IMR-90 (cell line): ENCODE measurements around the gene MAB21L2. TPM values are rescaled to one million over a fixed set of nuclear protein-coding genes. Genes with fewer than 3 reads are reported as not detected.
"Not testable (repeated sequence)": the region's sequence is repeated elsewhere in the genome, so short reads cannot be mapped to it uniquely, and the experiment has no call there.

ENCODE experiments used
- ATAC-seq: fragments of 200-7000 bp; cut with Tn5 transposase; 2 replicates; pipeline ENCODE4 v1.9.1; 2020; ENCODE audit warnings: low read depth, mild to moderate bottlenecking, moderate library complexity
- BruUV-seq: library from RNA; stranded (reverse); fragments of 400-500 nt; replicated peaks from 2 replicates; lab custom pipeline; 2021; lab: Mats Ljungman, UMichigan
- CTCF ChIA-PET: fragments of 300-600 bp; formaldehyde crosslinking; extraction: SDS; loops from one replicate; lab custom pipeline; 2021; ENCODE audit warnings: antibody characterized with exemption; lab: Yijun Ruan, JAX
- POLR2A ChIA-PET: fragments of 300-600 bp; sonication (Branson Sonifier 250); formaldehyde crosslinking; loops from one replicate; lab custom pipeline; 2022; ENCODE audit warnings: antibody characterized with exemption; ENCODE audit not compliant: unreplicated experiment; lab: Charles Lee
- DNase-seq: peaks from one replicate; pipeline ENCODE4 v3.0.0; 2013
- H2AFZ ChIP-seq: replicated peaks from 2 replicates; pipeline ENCODE3; 2013; ENCODE audit warnings: low read length, mild to moderate bottlenecking; ENCODE audit not compliant: poor library complexity
- H2AK5ac ChIP-seq: 2 replicates; pipeline ENCODE4 v1.6.1; 2013; ENCODE audit warnings: low read depth, low read length, inconsistent platforms
- H2AK9ac ChIP-seq: replicated peaks from 2 replicates; pipeline ENCODE3; 2013; ENCODE audit warnings: mild to moderate bottlenecking, low read depth, low read length, moderate library complexity; ENCODE audit not compliant: poor library complexity
- H2BK120ac ChIP-seq: 2 replicates; pipeline ENCODE4 v1.6.1; 2013; ENCODE audit warnings: low read depth, low read length, inconsistent platforms
- H2BK15ac ChIP-seq: 3 replicates; pipeline ENCODE4 v1.6.1; 2013; ENCODE audit warnings: low read depth, low read length, inconsistent platforms
- H2BK20ac ChIP-seq: 2 replicates; pipeline ENCODE4 v1.6.1; 2013; ENCODE audit warnings: low read depth, mild to moderate bottlenecking, inconsistent platforms, low read length, moderate library complexity
- H2BK5ac ChIP-seq: 2 replicates; pipeline ENCODE4 v1.6.1; 2013; ENCODE audit warnings: mild to moderate bottlenecking, low read depth, low read length, inconsistent platforms; ENCODE audit not compliant: poor library complexity, severe bottlenecking
- H3K14ac ChIP-seq: replicated peaks from 2 replicates; pipeline ENCODE4 v1.6.1; 2013; ENCODE audit warnings: low read depth, low read length, inconsistent platforms
- H3K18ac ChIP-seq: 2 replicates; pipeline ENCODE4 v1.6.1; 2013; ENCODE audit warnings: low read depth, low read length, control low read depth
- H3K23ac ChIP-seq: 2 replicates; pipeline ENCODE4 v1.6.1; 2013; ENCODE audit warnings: low read depth, low read length, inconsistent platforms
- H3K27ac ChIP-seq: 2 replicates; pipeline ENCODE4 v1.5.1; 2013; ENCODE audit warnings: mild to moderate bottlenecking, control low read depth, low read length; ENCODE audit not compliant: insufficient read depth
- H3K27me3 ChIP-seq: 2 replicates; pipeline ENCODE4 v1.6.1; 2013; ENCODE audit warnings: low read length; ENCODE audit not compliant: control insufficient read depth, insufficient read depth
- H3K36me3 ChIP-seq: 2 replicates; pipeline ENCODE4 v1.6.1; 2013; ENCODE audit warnings: low read length, mixed read lengths; ENCODE audit not compliant: control insufficient read depth, insufficient read depth
- H3K4ac ChIP-seq: 2 replicates; pipeline ENCODE4 v1.6.1; 2013; ENCODE audit warnings: low read depth, low read length, inconsistent platforms
- H3K4me1 ChIP-seq: 2 replicates; pipeline ENCODE4 v1.6.1; 2013; ENCODE audit warnings: low read length, mixed read lengths; ENCODE audit not compliant: control insufficient read depth, insufficient read depth
- H3K4me2 ChIP-seq: 2 replicates; pipeline ENCODE4 v1.6.1; 2013; ENCODE audit warnings: low read depth, mild to moderate bottlenecking, control low read depth, low read length, moderate library complexity
- H3K4me3 ChIP-seq: 2 replicates; pipeline ENCODE4 v1.5.1; 2013; ENCODE audit warnings: low read depth, mild to moderate bottlenecking, control low read depth, low read length, moderate library complexity; ENCODE audit not compliant: insufficient read depth
- H3K56ac ChIP-seq: 2 replicates; pipeline ENCODE4 v1.6.1; 2013; ENCODE audit warnings: low read length, inconsistent platforms; ENCODE audit not compliant: insufficient read depth; ENCODE audit errors: extremely low read depth
- H3K79me1 ChIP-seq, 2 experiments: 2 replicates each; pipeline ENCODE4 v1.6.1; 2013; ENCODE audit warnings: low read length in 2 of 2, inconsistent platforms in 1 of 2, low read depth in 1 of 2
- H3K9ac ChIP-seq: 2 replicates; pipeline ENCODE4 v1.6.1; 2013; ENCODE audit warnings: low read depth, low read length, control low read depth
- H3K9me1 ChIP-seq: 2 replicates; pipeline ENCODE4 v1.6.1; 2013; ENCODE audit warnings: low read length, inconsistent platforms; ENCODE audit not compliant: insufficient read depth
- H3K9me3 ChIP-seq: 2 replicates; pipeline ENCODE4 v1.6.1; 2013; ENCODE audit warnings: low read length; ENCODE audit not compliant: control insufficient read depth, insufficient read depth
- H4K20me1 ChIP-seq: 2 replicates; pipeline ENCODE4 v1.6.1; 2013; ENCODE audit warnings: low read length, inconsistent platforms; ENCODE audit not compliant: insufficient read depth
- H4K5ac ChIP-seq: 2 replicates; pipeline ENCODE4 v1.6.1; 2013; ENCODE audit warnings: mild to moderate bottlenecking, low read depth, low read length, control low read depth
- H4K8ac ChIP-seq, 2 experiments: 2 replicates each; pipeline ENCODE4 v1.6.1; 2013; ENCODE audit warnings: low read depth in 2 of 2, low read length in 2 of 2, control low read depth in 1 of 2, inconsistent platforms in 1 of 2
- H4K91ac ChIP-seq: 2 replicates; pipeline ENCODE4 v1.6.1; 2013; ENCODE audit warnings: low read depth, low read length, inconsistent platforms; ENCODE audit not compliant: insufficient read depth
- CHD1 ChIP-seq: IDR thresholded peaks from 2 replicates; pipeline ENCODE4 v1.6.1; 2012; ENCODE audit warnings: low read depth, low read length, improper control_type of control experiment
- WGBS, 2 experiments: methylation state at CpG; one replicate each; pipeline versions ENCODE4 v1.1.5 to v1.1.7; 2013; ENCODE audit warnings: missing lambda C conversion rate in 2 of 2; ENCODE audit not compliant: insufficient read length in 1 of 2; ENCODE audit errors: extremely low coverage in 2 of 2; 5-methylcytosine and 5-hydroxymethylcytosine counted together
- dilution Hi-C: fragments of 300-500 bp; cut with HindIII; formaldehyde crosslinking; loops from one replicate; pipeline ENCODE4 v1.14.3; 2018; ENCODE audit warnings: low sequenced_read_pairs; ENCODE audit not compliant: unreplicated experiment
- in situ Hi-C: fragments of 300-500 bp; cut with MboI; formaldehyde crosslinking; loops from 3 replicates; pipeline ENCODE4 v1.14.3; 2019; ENCODE audit warnings: low sequenced_read_pairs, inconsistent platforms, mixed read lengths
- intact Hi-C: fragments of 100-400 bp; cut with micrococcal nuclease; formaldehyde crosslinking; loops from 2 replicates; pipeline ENCODE4 v1.10.0; 2022
- polyA plus RNA-seq, 3 experiments: library from polyadenylated mRNA; depleted of rRNA; stranded (reverse); fragments of >200 nt; gene quantifications; 2 replicates each; pipeline ENCODE4 v1.2.3, GENCODE V29; 2012; ENCODE audit warnings: low replicate concordance in 1 of 3
- total RNA-seq: library from RNA; depleted of rRNA; stranded (reverse); fragments of >200 nt; gene quantifications from 2 replicates; pipeline ENCODE4 v1.2.3, GENCODE V29; 2012
- TF ChIP-seq, protein P1 (sequence below): fragments of 150-350 bp; IDR thresholded peaks from 2 replicates; pipeline ENCODE4 v1.6.1; 2016; ENCODE audit warnings: low read depth, mild to moderate bottlenecking, low read length, moderate library complexity, borderline replicate concordance

Gene MAB21L2
- total and polyA plus RNA-seq, 2 of the 4 experiments (the other 2 are of a cell fraction), result 7.6 to 12.0 TPM

DNA sequence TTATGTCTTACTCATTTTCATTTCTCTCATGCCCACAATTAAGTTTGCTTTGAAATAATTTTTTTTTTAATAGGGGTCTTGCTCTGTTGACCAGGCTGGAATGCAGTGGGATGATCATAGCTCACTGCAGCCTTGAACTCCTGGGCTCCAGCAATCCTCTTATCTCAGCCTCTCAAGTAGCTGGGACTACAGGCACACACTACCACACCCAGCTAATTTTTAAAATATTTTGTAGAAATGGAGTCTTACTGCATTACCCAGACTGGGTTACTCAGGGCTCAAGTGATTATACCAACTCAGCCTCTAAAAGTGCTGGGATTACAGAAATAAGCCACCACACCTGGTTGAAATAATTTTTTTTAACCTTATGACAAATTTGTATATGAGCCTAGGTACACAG is 19.2 kb upstream of the MAB21L2 start:
- H2BK120ac ChIP-seq, result no peak overlapping the region
- dilution Hi-C loops (no loop called here), intact Hi-C loops (no loop called here), in situ Hi-C loops (no loop called here)
- H2AK9ac ChIP-seq, result no peak overlapping the region
- TF ChIP-seq CHD1, result no peak
- TF ChIP-seq, protein P1, sequence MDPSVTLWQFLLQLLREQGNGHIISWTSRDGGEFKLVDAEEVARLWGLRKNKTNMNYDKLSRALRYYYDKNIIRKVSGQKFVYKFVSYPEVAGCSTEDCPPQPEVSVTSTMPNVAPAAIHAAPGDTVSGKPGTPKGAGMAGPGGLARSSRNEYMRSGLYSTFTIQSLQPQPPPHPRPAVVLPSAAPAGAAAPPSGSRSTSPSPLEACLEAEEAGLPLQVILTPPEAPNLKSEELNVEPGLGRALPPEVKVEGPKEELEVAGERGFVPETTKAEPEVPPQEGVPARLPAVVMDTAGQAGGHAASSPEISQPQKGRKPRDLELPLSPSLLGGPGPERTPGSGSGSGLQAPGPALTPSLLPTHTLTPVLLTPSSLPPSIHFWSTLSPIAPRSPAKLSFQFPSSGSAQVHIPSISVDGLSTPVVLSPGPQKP, result no peak
- no peaks in the 10 kb centered on the region for H3K4me1 ChIP-seq
- no peaks in the 10 kb centered on the region for H3K9me3 ChIP-seq
- no peak overlapping the region for H4K5ac ChIP-seq
- H3K14ac ChIP-seq, result no peak overlapping the region
- no peak overlapping the region for H3K4ac ChIP-seq
- H3K36me3 ChIP-seq, result no peaks in the 10 kb centered on the region
- no peak overlapping the region for H2AK5ac ChIP-seq
- no peak for ATAC-seq
- no peak for DNase-seq
- no peak overlapping the region for H2BK15ac ChIP-seq
- no peak overlapping the region for H3K23ac ChIP-seq
- H3K18ac ChIP-seq, result no peak overlapping the region
- H2BK20ac ChIP-seq, result no peak overlapping the region
- H4K20me1 ChIP-seq, result no peaks in the 10 kb centered on the region
- no peak overlapping the region for H3K4me2 ChIP-seq
- H3K79me1 ChIP-seq, result no peaks in the 10 kb centered on the region
- H3K4me3 ChIP-seq, result no peak overlapping the region
- H2AFZ ChIP-seq, result no peak overlapping the region
- no peak overlapping the region for H2BK5ac ChIP-seq
- no peak overlapping the region for H4K91ac ChIP-seq
- no peaks in the 10 kb centered on the region for H3K9me1 ChIP-seq
- H4K8ac ChIP-seq, result no peak overlapping the region
- no peaks in the 10 kb centered on the region for H3K27me3 ChIP-seq
- CTCF ChIA-PET, result no interaction called here
- H3K9ac ChIP-seq, result no peak overlapping the region
- H3K56ac ChIP-seq, result no peak overlapping the region
- POLR2A ChIA-PET, result no interaction called here
- H3K27ac ChIP-seq, result no peak overlapping the region
- no TSS peak for BruUV-seq

GRCh38 chr4:150564967-150565366 is 17.0 kb upstream of the MAB21L2 start:
- H3K79me1 ChIP-seq, H3K14ac ChIP-seq, H3K27ac ChIP-seq, H3K9me1 ChIP-seq, BruUV-seq, H4K5ac ChIP-seq, dilution Hi-C loops, H3K4me1 ChIP-seq, H3K56ac ChIP-seq, in situ Hi-C loops, POLR2A ChIA-PET, H3K23ac ChIP-seq, H2AFZ ChIP-seq, H3K9ac ChIP-seq, DNase-seq, H2BK20ac ChIP-seq, H3K9me3 ChIP-seq, H3K4me3 ChIP-seq, CTCF ChIA-PET, H2BK15ac ChIP-seq, H3K36me3 ChIP-seq, H3K27me3 ChIP-seq, H4K20me1 ChIP-seq, H3K4me2 ChIP-seq, H4K8ac ChIP-seq, intact Hi-C loops, H3K4ac ChIP-seq, H3K18ac ChIP-seq, H4K91ac ChIP-seq, ATAC-seq, H2AK5ac ChIP-seq, H2BK120ac ChIP-seq, H2AK9ac ChIP-seq, H2BK5ac ChIP-seq: not testable (repeated sequence)
- WGBS, 2 experiments, result no CpG with 5 or more reads among the region's 2 CpGs
